Activated gamma-delta T cell treated with Interleukin-2 at 50 U/mL for 16 hours (primary cell): Measurements from ENCODE around the gene FAM169A.
"Not testable (repeated sequence)": the region's sequence is repeated elsewhere in the genome, so short reads cannot be mapped to it uniquely, and the experiment has no call there.

Experiments used
- DNase-seq: peaks from one replicate; pipeline ENCODE4 v3.0.0-alpha.2; 2020

FAM169A gene

DNA sequence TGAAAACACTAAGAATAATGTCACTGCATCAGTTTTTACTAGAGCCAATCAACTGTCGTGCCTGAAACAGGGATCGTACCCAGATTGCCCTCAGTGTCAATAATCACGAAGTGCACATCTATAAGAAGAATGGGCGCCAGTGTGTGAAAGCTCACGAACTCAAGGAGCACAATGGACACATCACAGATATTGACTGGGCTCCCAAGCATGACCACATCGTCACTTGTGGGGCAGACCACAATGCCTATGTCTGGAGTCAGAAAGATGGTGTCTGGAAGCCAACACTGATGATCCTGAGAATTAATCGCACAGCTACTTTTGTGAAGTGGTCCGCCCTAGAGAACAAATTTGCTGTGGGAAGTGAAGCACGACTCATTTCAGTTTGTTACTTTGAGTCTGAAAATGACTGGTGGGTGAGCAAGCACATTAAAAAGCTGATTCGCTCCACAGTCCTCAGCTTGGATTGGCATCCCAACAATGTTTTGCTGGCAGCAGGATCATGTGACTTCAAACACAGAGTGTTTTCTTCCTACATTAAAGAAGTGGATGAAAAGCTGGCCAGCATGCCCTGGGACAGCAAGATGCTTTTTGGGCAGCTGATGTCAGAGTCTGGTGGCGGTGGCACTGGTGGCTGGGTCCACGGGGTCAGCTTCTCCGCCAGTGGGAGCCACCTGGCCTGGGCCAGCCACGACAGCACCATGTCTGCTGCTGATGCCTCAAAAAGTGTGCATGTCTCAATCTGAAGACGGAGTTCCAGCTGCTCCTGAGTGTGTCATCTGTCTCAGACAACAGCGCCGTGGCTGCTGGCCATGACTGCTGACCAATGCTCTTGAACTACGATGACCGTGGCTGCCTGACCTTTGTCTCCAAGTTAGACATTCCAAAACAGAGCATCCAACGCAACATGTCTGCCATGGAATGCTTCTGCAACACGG, 66.9 kb downstream of the FAM169A start:
- DNase-seq: no peak

DNA sequence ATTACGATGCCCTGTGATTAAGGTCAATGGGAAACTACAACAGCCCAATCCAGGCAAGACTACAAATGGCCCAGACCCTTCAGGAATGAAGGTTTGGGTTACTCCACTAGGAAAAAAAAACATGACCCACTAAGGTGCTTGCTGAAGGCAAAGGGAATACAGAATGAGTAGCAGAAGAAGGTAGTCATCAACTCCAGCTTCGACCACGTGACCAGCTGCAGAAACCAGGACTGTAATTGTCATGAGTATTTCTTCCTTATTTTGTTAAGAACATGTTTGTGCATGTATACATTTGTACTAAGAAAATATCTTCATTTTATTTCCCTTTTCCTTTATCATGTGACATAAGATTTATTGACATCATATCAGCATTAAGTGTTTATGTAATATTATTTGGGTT, 74.5 kb downstream of the FAM169A start:
- not testable (repeated sequence) for DNase-seq

- no peak for DNase-seq
These were observed 78.8 kb downstream of the FAM169A start for GRCh38 chr5:74787424-74787823.

- no peak for DNase-seq
These were observed 79.3 kb downstream of the FAM169A start for GRCh38 chr5:74786851-74787250.

- DNase-seq: no peak
These were observed 87.6 kb downstream of the FAM169A start for GRCh38 chr5:74778609-74779008.

- no peak for DNase-seq
These were observed 93.8 kb downstream of the FAM169A start for GRCh38 chr5:74772359-74772758.

DNA sequence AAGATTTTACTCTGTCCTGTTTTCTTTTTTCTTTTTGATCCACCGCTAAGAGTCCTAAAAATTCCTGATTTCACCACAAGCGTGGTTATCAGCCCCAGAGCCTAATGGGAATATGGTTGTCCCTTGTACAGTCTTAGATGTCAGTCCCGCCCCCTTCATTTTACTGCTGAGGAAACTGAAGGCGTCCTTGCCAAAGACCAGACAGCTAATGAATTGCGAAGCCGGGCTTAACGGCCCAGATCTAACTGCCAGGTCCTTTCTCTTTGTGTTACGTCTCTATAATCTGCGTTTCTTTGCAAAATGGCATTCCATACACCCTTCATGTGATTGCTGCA, 98.6 kb downstream of the FAM169A start:
- DNase-seq: no peak

GRCh38 chr5:74766849-74767578, 99.2 kb downstream of the FAM169A start, which contains the start of the genes GFM2 and NSA2:
Gene GFM2, minus strand, starts transcription at chr5:74767117. Its CDS starts 3,375 bp downstream, at chr5:74763742.
Gene NSA2, plus strand, starts transcription at chr5:74767249. Its CDS starts 112 bp downstream, at chr5:74767361.
- DNase-seq: peak; percentile 92

DNA sequence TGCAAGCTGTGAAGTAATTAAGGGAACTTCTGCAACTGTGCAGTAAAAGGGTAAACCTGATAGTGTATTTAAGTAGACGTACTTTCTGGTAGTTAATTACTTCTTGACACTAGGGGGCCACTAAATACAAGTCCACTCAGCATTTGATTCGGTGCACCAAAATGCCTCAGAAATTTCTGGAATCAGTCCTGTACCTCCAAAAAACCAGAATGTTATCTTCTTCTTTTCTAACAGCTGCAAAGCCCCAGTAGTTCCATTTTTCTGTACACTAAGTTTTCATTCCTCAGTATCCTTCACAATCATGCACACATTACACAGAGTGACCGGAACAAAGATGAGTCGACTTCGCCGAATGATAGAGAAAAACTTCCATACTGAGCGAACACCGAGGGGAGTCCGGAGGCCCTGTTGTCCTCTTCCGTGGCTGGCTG, 99.8 kb downstream of the FAM169A start:
- peak; percentile 12 for DNase-seq

DNA sequence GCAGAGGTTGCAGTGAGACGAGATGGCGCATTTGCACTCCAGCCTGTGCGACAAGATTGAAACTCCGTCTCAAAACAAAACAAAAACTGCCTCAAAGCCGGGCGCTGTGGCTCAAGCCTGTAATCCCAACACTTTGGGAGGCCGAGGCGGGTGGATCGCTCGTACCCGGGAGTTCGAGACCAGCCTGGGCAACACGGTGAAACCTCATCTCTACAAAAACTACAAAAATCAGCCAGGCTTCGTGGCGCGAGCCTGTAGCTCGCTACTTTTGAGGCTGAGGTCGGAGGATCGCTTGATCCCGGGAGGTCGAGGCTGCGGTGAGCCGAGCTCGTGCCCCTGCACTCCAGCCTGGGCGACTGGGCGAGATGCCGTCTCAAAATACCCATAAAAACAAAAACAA, 100.3 kb downstream of the FAM169A start:
- DNase-seq: no peak

DNA sequence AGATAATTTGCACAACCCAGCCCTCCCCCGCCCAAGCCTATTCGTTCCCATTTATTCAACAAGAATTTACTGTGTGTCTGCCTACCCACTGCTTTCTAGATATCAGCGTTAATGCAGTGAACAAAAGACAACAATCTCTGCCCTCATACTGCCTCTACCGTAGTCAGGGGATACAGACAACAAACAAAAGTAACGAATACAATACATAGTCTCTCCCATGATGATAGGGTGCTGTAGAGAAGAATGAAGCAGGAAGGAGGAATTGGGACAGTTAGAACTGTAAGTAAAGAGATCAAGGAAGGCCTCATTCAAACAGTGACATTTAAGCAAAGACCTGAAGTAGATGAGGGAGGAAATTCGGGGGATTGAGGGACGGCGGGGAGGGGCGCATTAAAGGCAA, 101.0 kb downstream of the FAM169A start:
- DNase-seq: no peak

DNA sequence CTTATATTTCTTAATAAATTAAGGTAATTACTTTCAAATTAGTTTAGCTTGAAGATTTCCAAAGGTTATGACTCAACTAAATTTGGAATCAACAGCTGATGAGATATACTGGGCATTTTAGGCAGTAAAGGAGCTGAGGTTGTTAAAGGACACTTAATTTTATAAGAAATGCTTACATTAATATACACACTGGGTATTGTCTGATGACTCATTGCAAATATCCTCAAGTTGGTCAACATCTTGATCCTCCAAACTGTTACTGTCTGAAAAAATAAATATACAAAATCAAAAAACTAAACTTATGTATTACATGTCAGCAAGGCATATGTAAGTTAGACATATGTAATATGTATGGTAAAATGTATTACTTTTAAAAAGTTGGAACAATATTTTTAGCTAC, 102.7 kb downstream of the FAM169A start:
- no peak for DNase-seq

DNA sequence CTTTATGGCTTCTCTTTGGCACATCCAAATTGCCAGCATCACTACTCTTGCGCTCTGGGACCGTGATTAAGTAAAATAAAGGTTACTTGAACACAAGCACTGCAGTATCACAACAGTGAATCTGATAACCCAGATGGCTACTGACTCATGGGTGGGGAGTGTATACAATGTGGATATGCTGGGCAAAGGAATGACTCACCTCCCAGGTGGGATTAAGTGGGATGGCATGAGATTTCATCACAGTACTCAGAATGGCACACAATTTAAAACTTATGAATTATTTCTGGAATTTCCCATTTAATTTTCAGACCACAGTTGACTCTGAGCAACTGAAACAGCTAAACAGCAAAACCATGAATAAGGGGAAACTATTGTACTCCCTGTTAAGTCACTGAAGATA, 103.6 kb downstream of the FAM169A start:
- no peak for DNase-seq

GRCh38 chr5:74761241-74761640, 104.9 kb downstream of the FAM169A start:
- no peak for DNase-seq

DNA sequence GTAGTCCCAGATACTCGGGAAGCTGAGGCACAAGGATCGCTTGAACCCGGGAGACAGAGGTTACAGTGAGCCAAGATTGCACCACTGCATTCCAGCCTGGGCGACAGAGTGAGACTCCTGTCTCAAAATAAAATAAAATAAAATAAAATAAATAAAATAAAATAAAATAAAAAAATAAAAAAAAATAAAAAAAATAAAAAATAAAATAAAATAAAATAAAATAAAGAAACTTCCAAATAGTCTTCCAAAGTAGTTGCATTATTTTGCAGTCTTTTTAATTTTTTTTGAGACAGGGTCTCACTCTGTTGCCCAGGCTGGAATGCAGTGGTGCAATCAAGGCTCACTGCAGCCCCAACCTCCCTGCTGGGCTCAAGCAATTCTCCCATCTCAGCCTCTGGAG, 117.4 kb downstream of the FAM169A start:
- DNase-seq: not testable (repeated sequence)

- no peak for DNase-seq
These were observed 127.8 kb downstream of the FAM169A start for GRCh38 chr5:74738406-74738805.

GRCh38 chr5:74736759-74737158, 129.4 kb downstream of the FAM169A start:
- DNase-seq: no peak
